ENCODE results near the gene ADGRV1. TPM values are rescaled to one million over a fixed set of nuclear protein-coding genes. Genes with fewer than 3 reads are reported as not detected.

Gene ADGRV1
- total RNA-seq, 1 experiment from 2014 or later = 1.8 TPM

- DNase-seq (ENCODE audit: extremely low read depth, low read depth) = no peak
Measured at GRCh38 chr5:91175708-91176107, 617.1 kb downstream of the ADGRV1 start.

- DNase-seq (ENCODE audit: extremely low read depth, low read depth) = no peak
Measured at GRCh38 chr5:91176288-91177016, 617.9 kb downstream of the ADGRV1 start.

DNA sequence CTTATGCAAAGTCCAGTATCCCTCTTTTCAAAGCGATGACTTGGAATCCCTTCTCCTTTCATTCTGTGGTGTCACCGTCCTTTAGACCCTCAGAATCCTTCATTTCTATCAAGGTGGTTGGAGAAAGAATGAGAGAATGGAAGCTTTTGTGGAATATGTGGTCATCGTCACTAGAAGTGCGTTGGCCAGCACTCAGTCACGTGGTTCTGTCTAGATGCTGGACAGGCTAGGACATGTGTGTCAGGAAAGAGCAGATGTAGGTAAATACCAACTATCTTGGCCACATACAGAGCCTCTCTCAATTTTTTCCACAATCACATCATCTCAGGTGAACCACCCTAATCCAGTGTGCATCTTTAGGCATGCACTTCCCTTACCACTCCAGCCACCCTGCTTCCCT is 618.5 kb downstream of the ADGRV1 start:
- DNase-seq (ENCODE audit: extremely low read depth, low read depth) = no peak

DNA sequence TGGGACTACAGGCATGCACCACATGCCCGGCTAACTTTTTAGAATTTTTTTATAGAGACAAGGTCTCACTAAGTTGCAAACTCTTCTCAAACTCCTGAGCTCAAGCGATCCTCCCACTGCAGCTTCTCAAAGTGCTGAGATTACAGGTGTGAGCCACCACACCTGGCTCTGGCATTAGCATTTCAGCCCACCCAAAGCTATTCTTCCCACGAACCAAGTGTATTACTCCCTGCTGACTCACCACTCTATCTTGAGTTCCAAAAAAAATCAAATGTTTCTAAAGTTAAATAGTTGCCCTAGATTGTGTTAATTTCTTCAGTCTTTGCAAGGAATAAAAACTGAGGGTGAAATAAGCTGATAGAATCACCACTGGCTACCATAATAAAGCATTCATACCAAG is 619.0 kb downstream of the ADGRV1 start:
- no peak for DNase-seq (ENCODE audit: extremely low read depth, low read depth)

GRCh38 chr5:91178461-91178860 is 619.9 kb downstream of the ADGRV1 start:
- DNase-seq (ENCODE audit: extremely low read depth, low read depth) = no peak

DNA sequence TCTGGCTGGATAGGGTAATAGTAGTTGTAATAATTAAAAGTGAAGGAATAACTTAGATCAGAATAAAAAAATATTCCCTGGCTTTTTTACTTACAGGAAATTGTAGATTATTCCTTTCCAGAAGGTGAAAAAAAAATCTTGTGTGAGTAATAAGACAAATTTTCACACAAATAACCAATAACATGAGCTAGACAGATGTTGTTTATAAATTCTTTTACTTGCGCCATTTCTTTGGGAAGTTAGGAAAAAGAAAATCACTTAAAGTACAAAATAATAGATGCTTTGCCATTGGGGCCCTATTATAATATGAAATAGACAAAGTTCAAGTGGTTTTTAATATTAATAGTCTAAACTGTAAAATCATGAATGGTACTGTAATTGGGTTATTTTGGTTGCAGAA is 620.4 kb downstream of the ADGRV1 start:
- DNase-seq (ENCODE audit: extremely low read depth, low read depth) = no peak

DNA sequence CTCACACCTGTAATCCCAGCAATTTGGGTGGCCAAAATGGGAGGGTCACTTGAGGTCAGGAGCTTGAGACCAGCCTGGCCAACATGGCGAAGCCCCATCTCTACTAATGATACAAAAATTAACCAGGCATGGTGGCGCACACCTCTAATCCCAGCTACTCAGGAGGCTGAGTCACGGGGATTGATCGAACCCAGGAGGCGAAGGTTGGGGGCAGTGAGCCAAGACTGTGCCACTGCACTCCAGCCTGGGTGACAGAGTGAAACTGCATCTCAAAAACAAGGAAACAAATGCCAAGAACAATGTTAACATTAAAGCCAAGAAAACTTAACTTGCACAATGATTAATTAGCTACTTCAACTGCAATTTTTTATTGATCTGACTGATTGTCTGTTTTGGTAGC is 621.9 kb downstream of the ADGRV1 start:
- DNase-seq (ENCODE audit: extremely low read depth, low read depth) = no peak

DNA sequence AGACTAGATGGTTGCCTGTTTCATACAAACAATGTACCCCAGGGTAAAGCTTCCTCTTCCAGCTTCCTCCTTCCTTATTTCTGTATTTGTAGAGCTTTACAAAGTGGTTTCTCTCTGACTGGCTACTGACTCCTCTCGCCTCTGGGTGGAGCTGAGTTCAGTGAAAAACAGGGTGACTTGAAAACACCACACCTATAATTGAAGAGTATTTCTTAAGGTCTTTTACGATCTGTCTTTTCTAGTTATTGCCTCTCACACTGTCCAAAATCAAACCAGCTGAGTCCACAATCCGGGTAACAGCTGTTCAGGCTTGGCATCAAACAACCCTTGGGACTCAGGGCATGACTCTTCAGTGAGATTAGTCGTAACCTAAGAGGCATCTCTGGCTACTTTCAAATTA is 624.2 kb downstream of the ADGRV1 start:
- DNase-seq (ENCODE audit: extremely low read depth, low read depth) = no peak

GRCh38 chr5:91183743-91184142 is 625.1 kb downstream of the ADGRV1 start:
- DNase-seq (ENCODE audit: extremely low read depth, low read depth) = no peak

DNA sequence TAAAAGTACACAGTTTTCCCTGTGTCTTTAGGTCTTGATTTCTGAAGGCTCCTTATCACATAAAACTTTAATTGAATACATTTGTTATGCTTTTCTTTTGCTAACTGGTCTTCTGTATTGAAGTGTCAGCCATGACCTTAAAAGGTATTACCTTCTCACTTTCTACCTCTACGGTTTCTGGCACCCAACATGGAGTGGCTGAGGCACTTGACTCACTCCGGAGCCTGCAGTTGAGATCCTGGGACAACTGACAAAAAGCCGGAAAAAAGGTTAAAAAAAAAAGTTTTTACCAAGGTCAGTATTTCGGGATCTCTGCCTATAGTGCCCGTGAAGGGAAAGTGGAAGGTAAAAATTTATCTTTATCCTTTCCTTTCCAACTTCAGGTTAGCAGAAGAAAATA is 627.5 kb downstream of the ADGRV1 start:
- DNase-seq (ENCODE audit: extremely low read depth, low read depth) = no peak

DNA sequence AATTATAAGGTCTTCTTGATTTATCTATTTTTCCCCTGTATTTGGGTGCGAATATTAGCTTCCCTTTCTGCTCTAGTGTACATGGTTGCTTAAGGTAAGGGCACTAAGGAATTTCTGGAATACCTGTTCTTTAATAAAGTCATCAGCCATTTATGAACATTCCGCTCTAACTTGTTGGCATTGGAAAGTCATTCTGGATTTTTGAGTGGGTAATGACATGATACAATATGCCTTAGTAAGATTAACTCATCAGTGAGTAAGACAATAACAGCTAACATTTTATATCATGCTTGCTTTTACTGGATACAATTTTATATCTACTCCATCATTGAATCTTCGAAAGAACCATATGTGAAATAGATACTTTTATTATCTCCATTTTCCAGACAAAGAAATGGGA is 628.4 kb downstream of the ADGRV1 start:
- no peak for DNase-seq (ENCODE audit: extremely low read depth, low read depth)

GRCh38 chr5:91188755-91189154 is 630.2 kb downstream of the ADGRV1 start:
- DNase-seq (ENCODE audit: extremely low read depth, low read depth) = no peak

GRCh38 chr5:91189480-91190313 is 631.1 kb downstream of the ADGRV1 start:
- DNase-seq (ENCODE audit: extremely low read depth, low read depth) = no peak

- DNase-seq (ENCODE audit: extremely low read depth, low read depth) = no peak
Measured at GRCh38 chr5:91190314-91190690, 631.7 kb downstream of the ADGRV1 start.

GRCh38 chr5:91194824-91195381 is 636.3 kb downstream of the ADGRV1 start:
- no peak for DNase-seq (ENCODE audit: extremely low read depth, low read depth)

- DNase-seq (ENCODE audit: extremely low read depth, low read depth) = no peak
Measured at GRCh38 chr5:91200692-91201091, 642.1 kb downstream of the ADGRV1 start.

DNA sequence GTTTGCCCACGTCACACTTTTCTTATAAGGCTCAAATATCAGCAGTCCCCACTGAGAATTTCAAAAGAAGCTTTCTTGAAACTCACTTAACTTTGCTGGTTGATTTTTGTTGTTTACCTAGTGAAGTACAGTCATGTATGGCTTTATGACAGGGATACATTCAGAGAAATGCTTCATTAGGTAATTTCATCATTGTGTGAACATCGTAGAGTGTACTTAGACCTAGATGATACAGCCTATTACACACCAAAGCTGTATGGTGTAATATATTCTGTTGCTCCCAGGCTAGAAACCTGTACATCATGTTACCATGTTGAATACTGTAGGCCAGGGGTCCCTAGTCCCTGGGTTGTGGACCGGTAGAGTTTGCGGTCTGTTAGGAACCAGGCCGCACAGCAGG is 647.5 kb downstream of the ADGRV1 start:
- DNase-seq (ENCODE audit: extremely low read depth, low read depth) = no peak

DNA sequence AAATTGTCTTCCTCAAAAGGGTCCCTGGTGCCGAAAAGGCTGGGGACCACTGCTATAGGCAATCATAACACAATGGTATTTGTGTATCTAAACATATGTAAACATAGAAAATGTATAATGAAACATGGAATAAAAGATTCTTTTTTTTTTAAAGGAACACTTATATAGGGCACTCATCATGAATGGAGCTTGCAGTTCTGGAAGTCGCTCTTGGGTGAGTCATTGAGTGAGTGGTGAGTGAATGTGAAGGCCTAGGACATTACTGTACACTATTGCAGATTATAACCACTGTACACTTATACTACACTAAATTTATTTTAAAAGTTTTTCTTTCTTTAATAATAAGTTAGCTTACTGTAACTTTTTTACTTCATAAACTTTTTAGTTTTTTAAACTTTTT is 648.1 kb downstream of the ADGRV1 start:
- no peak for DNase-seq (ENCODE audit: extremely low read depth, low read depth)

DNA sequence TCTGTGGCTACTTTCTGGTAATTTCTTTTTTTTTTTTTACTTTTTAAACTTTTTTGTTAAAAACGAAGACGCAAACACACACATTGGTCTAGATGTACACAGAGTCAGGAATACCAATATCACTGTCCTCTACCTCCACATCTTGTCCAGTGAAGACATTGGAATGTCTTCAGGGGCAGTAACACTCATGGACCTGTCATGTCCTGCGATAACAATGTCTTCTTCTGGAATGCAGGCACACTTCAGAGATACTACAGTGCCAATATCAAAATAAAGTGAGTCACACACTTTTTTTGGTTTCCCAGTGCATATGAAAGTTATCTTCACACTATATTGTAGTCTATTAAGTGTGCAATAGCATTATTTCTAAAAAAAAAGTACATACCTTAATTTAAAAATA is 648.7 kb downstream of the ADGRV1 start:
- DNase-seq (ENCODE audit: extremely low read depth, low read depth) = no peak

DNA sequence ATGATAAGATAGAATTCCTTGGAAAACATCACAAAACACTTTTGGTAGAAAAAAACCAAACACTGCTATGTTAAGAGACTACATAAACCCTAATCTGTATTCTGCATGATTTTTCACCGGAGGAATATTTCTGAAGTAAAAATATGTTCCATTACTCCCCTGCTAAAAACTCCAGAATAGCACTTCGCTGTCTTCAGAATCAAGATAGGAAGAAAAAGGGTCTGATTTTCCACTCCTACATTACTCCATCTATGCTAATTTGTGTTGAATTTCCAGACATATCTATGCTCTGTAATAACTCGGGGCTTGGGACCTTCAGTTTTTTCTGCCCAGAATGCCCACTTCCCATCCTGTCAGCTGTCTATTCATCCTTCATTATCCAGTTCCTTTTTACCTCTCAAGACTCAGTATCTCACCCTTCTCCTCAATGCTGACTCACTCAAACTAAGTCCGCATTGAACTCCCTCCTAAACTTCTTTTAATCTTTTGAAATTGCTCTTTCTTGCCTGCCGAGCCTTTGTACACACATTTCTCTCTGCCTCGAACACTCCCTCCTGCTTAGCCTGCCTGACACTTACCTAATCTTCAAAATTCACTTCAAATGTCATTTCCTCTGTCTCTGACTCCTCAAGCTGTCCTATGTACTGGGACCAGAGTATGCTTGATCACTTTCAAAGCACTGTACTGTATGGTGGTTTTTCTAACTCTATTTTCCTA is 653.6 kb downstream of the ADGRV1 start:
- no peak for DNase-seq (ENCODE audit: extremely low read depth, low read depth)

DNA sequence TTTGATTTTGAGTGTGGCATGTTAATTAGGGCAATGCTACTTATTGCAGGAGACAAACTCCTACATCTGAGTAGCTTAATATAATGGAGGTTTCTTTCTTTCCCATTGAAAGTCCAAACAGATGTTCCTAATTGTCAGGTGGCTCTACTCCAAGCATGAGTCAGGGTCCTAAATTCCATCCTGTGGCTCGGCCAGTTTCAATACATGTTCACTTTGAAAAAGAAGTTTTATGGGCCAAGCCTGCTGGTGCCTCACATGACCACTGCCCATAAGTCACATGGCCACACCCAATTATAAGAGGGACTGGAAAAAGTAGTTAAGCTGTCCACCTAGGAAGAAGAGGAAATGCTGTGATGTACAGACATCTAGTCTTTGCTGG is 654.1 kb downstream of the ADGRV1 start:
- DNase-seq (ENCODE audit: extremely low read depth, low read depth) = no peak
